KMS-11 (cell line): ENCODE results near the gene KIAA1328.

Source experiments
- H2AFZ ChIP-seq: fragments of 200-600 bp; sonication (generic); 2 replicates; pipeline ENCODE4 v1.6.1; 2016; ENCODE audit warnings: antibody characterized with exemption, mixed run types, low read depth
- H3K27ac ChIP-seq: fragments of 200-600 bp; sonication (generic); 2 replicates; pipeline ENCODE4 v1.6.1; 2016; ENCODE audit warnings: mild to moderate bottlenecking, mixed run types
- H3K27me3 ChIP-seq: fragments of 200-600 bp; sonication (generic); 2 replicates; pipeline ENCODE4 v1.6.1; 2017; ENCODE audit warnings: mild to moderate bottlenecking, low read depth, mixed run types, moderate library complexity; ENCODE audit not compliant: insufficient read depth
- H3K36me3 ChIP-seq: fragments of 200-600 bp; sonication (generic); 2 replicates; pipeline ENCODE4 v1.6.1; 2017; ENCODE audit warnings: mild to moderate bottlenecking, mixed run types; ENCODE audit not compliant: insufficient read depth
- H3K4me1 ChIP-seq: fragments of 200-600 bp; sonication (generic); 2 replicates; pipeline ENCODE4 v1.6.1; 2016; ENCODE audit warnings: mild to moderate bottlenecking, low read depth, mixed run types; ENCODE audit not compliant: poor library complexity, severe bottlenecking
- H3K4me2 ChIP-seq: fragments of 200-600 bp; sonication (generic); 2 replicates; pipeline ENCODE4 v1.7.0; 2016; ENCODE audit warnings: mild to moderate bottlenecking, mixed run types
- H3K4me3 ChIP-seq: fragments of 200-600 bp; sonication (generic); IDR thresholded peaks from 2 replicates; pipeline ENCODE4 v1.6.1; 2017; ENCODE audit warnings: low read depth, low read length, mixed read lengths; ENCODE audit not compliant: insufficient read depth
- H3K79me2 ChIP-seq: fragments of 200-600 bp; sonication (generic); 2 replicates; pipeline ENCODE4 v1.6.1; 2016; ENCODE audit warnings: low read depth, mixed run types; ENCODE audit not compliant: insufficient read depth
- H3K9ac ChIP-seq: fragments of 200-600 bp; sonication (generic); 2 replicates; pipeline ENCODE4 v1.6.1; 2016; ENCODE audit warnings: mild to moderate bottlenecking, mixed run types
- H4K20me1 ChIP-seq: fragments of 200-600 bp; sonication (generic); 2 replicates; pipeline ENCODE4 v1.6.1; 2016; ENCODE audit warnings: mild to moderate bottlenecking, mixed run types; ENCODE audit not compliant: insufficient read depth
- TF ChIP-seq, protein P1 (sequence below): fragments of 200-600 bp; sonication (generic); conservative IDR thresholded peaks from 2 replicates; pipeline ENCODE4 v1.6.1; 2017; ENCODE audit warnings: low read depth, mild to moderate bottlenecking, antibody characterized with exemption, low read length, moderate library complexity, mixed read lengths

Gene KIAA1328

DNA sequence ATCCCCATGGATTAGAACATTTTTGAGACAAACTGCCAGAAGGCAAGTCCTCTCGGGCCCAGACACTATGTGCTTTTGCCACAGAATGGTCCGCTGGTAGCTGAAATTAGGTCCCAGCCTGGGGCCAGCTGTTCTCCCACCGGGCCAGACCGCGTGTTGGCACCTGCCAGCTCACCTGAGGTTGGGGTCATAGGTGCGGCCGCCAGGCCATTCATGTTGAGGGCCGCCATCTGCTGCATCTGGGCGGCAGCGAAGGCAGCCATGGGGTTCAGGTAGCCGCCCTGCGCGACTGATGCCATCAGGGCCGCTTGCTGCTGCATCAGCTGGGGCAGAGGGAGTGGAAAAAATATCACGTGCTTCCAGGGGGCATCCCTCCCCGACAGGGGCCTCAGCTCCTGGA, 443.9 kb downstream of the KIAA1328 start:
- Histone ChIP-seq H3K4me2 (no peak overlapping the region), H3K9ac (no peak overlapping the region), H2AFZ (no peak overlapping the region), H3K4me3 (no peak overlapping the region), H4K20me1 (no peaks in the 10 kb centered on the region), H3K36me3 (no peaks in the 10 kb centered on the region), H3K27ac (no peak overlapping the region), H3K4me1 (no peaks in the 10 kb centered on the region), H3K79me2 (no peaks in the 10 kb centered on the region), H3K27me3 (no peaks in the 10 kb centered on the region)
- TF ChIP-seq, protein P1, sequence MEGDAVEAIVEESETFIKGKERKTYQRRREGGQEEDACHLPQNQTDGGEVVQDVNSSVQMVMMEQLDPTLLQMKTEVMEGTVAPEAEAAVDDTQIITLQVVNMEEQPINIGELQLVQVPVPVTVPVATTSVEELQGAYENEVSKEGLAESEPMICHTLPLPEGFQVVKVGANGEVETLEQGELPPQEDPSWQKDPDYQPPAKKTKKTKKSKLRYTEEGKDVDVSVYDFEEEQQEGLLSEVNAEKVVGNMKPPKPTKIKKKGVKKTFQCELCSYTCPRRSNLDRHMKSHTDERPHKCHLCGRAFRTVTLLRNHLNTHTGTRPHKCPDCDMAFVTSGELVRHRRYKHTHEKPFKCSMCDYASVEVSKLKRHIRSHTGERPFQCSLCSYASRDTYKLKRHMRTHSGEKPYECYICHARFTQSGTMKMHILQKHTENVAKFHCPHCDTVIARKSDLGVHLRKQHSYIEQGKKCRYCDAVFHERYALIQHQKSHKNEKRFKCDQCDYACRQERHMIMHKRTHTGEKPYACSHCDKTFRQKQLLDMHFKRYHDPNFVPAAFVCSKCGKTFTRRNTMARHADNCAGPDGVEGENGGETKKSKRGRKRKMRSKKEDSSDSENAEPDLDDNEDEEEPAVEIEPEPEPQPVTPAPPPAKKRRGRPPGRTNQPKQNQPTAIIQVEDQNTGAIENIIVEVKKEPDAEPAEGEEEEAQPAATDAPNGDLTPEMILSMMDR, result no peak

DNA sequence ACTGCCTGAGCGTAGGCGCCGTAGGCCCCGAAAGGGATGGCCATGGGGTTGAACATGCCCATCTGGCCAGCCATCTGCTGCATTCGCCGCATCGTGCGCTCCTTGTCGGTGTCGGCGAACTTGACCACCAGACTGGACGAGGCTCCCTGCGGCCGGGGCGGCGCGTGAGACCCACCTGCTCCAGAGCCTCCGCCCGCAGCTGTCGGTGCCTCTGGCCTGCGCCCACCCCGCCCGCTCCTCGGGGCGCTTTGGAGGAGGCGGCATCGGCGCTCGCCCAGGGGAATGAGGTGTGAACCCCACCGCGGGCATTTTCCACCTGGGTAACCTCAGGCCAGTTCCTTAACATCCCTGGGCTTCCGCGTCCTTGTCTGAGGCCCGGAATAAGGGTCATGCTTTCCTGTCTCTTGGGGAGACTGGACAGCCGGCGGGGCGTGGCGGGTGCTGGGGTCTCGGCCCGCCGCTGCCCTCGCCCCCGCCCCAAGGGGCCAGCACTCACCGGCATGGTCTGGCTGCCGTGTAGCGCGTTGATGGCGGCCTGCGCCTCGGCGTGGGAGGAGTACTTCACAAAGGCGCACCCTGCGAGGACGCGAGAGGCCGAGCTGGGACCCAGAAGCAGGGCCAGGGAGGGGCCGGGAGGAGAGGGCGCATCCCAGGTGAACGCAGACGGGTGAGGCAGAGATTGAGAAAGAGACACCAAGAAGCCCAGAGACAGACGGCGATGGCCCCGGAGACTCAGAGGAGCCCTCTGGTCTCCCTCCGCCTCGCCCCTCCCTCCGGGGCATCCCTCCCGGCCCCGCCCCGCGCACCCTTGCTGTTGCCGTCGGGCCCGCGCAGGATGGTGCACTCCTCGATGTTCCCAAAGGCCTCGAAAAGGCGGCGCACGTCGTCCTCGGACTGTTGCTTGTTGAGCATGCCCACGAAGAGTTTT, 445.6 kb downstream of the KIAA1328 start:
- H4K20me1 ChIP-seq, result no peaks in the 10 kb centered on the region
- H3K79me2 ChIP-seq, result no peaks in the 10 kb centered on the region
- no peaks in the 10 kb centered on the region for H3K36me3 ChIP-seq
- H3K9ac ChIP-seq, result no peak overlapping the region
- no peaks in the 10 kb centered on the region for H3K4me1 ChIP-seq
- H3K27ac ChIP-seq, result no peak overlapping the region
- no peaks in the 10 kb centered on the region for H3K27me3 ChIP-seq
- H3K4me2 ChIP-seq, result no peak overlapping the region
- TF ChIP-seq, protein P1, result no peak
- H2AFZ ChIP-seq, result no peak overlapping the region
- no peak overlapping the region for H3K4me3 ChIP-seq

DNA sequence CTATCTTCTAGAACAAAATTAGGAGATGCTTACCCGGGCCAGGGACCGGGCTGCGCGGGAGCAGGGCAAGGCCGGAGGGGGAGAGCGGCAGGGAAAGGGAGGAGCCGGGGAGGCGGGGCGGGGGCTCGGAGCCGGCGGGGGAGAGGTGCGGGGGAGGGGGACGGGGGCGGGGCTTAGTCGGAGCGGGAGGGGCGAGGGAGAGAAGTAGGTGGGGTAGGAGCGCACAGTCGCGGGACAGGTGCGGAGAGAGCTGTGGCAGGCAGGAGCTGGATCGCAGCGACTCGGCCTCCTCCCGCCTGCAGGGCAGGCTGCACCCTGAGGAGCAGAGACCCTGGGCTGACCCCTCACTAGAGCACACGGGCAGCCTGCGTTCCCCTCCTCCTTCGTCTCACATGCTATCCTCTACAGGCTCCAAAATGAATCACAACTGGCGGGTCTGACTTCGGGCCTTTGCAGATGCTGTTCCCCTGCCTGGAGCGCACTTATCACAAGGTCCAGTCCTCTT, 446.4 kb downstream of the KIAA1328 start:
- no peaks in the 10 kb centered on the region for H3K27me3 ChIP-seq
- TF ChIP-seq, protein P1, result no peak

DNA sequence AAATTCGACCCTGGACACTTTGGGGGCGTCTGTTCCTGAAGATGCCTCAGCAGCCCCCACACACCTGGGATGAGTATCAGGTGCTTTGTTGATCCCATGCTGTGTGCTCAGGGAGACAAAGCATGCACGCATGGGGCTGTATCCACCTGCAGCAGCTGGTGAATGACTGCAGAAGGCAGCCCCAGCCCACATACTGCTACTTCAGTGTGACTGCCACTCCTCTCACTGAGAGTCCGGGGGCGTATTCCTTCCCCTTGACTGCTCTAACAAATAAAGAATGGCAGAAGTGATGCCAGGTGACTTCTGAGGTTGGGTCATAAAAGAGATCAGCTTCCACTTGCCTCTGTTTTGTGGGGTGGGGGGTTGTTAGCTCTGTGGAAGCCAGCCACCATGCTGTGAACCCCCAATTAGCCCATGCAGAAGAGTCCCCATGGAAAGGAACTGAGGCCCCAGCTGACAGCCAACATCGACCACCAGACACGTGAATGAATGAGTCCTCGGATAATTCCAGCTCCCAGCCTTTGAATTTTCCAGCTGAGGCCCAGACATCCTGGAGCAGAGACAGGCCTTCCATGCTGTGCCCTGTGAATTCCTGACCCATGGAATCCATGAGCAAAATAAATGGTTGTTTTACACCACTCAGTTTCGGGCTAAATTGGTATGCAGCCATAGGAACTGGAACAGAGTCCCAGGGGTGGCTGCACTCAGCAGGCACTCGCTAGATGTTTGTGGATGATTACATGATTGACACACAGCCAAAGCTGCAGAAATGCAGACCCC, 447.4 kb downstream of the KIAA1328 start:
- Histone ChIP-seq H3K9ac (no peak overlapping the region), H3K36me3 (no peaks in the 10 kb centered on the region), H3K4me2 (no peak overlapping the region), H3K4me1 (no peaks in the 10 kb centered on the region), H3K79me2 (no peaks in the 10 kb centered on the region), H3K27ac (no peak overlapping the region), H2AFZ (no peak overlapping the region), H3K27me3 (no peaks in the 10 kb centered on the region), H3K4me3 (no peak overlapping the region), H4K20me1 (no peaks in the 10 kb centered on the region)
- TF ChIP-seq, protein P1, result no peak

More for the DNA sequence above, 446.4 kb downstream of the KIAA1328 start:
- H3K4me2 ChIP-seq, result no peak overlapping the region
- no peak overlapping the region for H3K27ac ChIP-seq
- H4K20me1 ChIP-seq, result no peaks in the 10 kb centered on the region
- H3K4me1 ChIP-seq, result no peaks in the 10 kb centered on the region
- no peaks in the 10 kb centered on the region for H3K36me3 ChIP-seq
- H3K9ac ChIP-seq, result no peak overlapping the region
- no peak overlapping the region for H2AFZ ChIP-seq
- H3K79me2 ChIP-seq, result no peaks in the 10 kb centered on the region
- H3K4me3 ChIP-seq, result no peak overlapping the region
